Astrocyte of the cerebellum (primary cell): Measurements from ENCODE around the gene IDH3G.

Experiments used
- DNase-seq: peaks from one replicate; pipeline ENCODE4 v3.0.0-alpha.2; 2011; ENCODE audit warnings: low read depth
- H3K4me3 ChIP-seq: 2 replicates; pipeline ENCODE4 v1.5.1; 2011; ENCODE audit warnings: mild to moderate bottlenecking, low read depth, low read length, moderate library complexity
- CTCF ChIP-seq: IDR thresholded peaks from 2 replicates; pipeline ENCODE4 v1.5.1; 2012; ENCODE audit warnings: low read length, low read depth, moderate library complexity, mild to moderate bottlenecking; ENCODE audit errors: missing control alignments
- in situ Hi-C: cut with HindIII; loops from 2 replicates; pipeline ENCODE4 v1.10.0; 2017; ENCODE audit warnings: low sequenced_read_pairs

IDH3G gene

GRCh38 chrX:153794018-153794896 lies at the start of gene IDH3G, which contains the start of gene SSR4:
Gene IDH3G (minus strand): TSS chrX:153794375. CDS start chrX:153794326, 49 bp downstream.
Gene SSR4 (plus strand): TSS chrX:153794668. CDS start chrX:153794688, 20 bp downstream.
- peak within 1 kb of the TSS; percentile 70 for H3K4me3 ChIP-seq
- in situ Hi-C loops = no loop called here
- no peak for TF ChIP-seq CTCF
- DNase-seq = peak; percentile 83

GRCh38 chrX:153836921-153837320 lies 42.7 kb upstream of the IDH3G start:
- in situ Hi-C loops = no loop called here
- H3K4me3 ChIP-seq = no peak overlapping the region
- TF ChIP-seq CTCF = no peak
- DNase-seq = no peak

- in situ Hi-C loops = no loop called here
- H3K4me3 ChIP-seq = no peak overlapping the region
- TF ChIP-seq CTCF = no peak
- no peak for DNase-seq
These were observed 38.6 kb upstream of the IDH3G start for GRCh38 chrX:153832728-153833127.

- in situ Hi-C loops = no loop called here
- H3K4me3 ChIP-seq = no peak overlapping the region
- TF ChIP-seq CTCF = no peak
- DNase-seq = no peak
These were observed 37.4 kb upstream of the IDH3G start for GRCh38 chrX:153831429-153832150.

- no peak for TF ChIP-seq CTCF
- H3K4me3 ChIP-seq = no peak overlapping the region
- in situ Hi-C loops = no loop called here
- DNase-seq = no peak
These were observed 36.7 kb upstream of the IDH3G start for GRCh38 chrX:153830640-153831428.

GRCh38 chrX:153829799-153830639 lies 35.8 kb upstream of the IDH3G start, which contains the start of gene PDZD4:
Gene PDZD4 (minus strand): TSS chrX:153830544. CDS start chrX:153830298, 246 bp downstream.
- peak within 1 kb of the TSS; percentile 7 for H3K4me3 ChIP-seq
- DNase-seq = no peak
- in situ Hi-C loops = no loop called here
- no peak for TF ChIP-seq CTCF
